Dedifferentiated amniotic fluid mesenchymal stem cell (primary cell): ENCODE data around the gene TRAPPC12.
"Not testable (repeated sequence)": the region's sequence is repeated elsewhere in the genome, so short reads cannot be mapped to it uniquely, and the experiment has no call there.

Source experiments
- DNase-seq: peaks from one replicate; pipeline ENCODE4 v3.0.0-alpha.2; 2016; ENCODE audit errors: extremely low spot score

TRAPPC12 gene

GRCh38 chr2:3369340-3370181 is 9.9 kb upstream of the TRAPPC12 start:
- DNase-seq = not testable (repeated sequence)

GRCh38 chr2:3376821-3377220 is 2.7 kb upstream of the TRAPPC12 start:
- DNase-seq = no peak

GRCh38 chr2:3377279-3377611 is 2.2 kb upstream of the TRAPPC12 start:
- DNase-seq = peak; percentile 21

- peak; percentile 98 for DNase-seq
Measured at GRCh38 chr2:3377612-3378432, 1.7 kb upstream of the TRAPPC12 start, which contains the start of gene EIPR1. EIPR1 (minus strand) TSS chr2:3377818; CDS start chr2:3377689, 129 bp downstream.

- DNase-seq = no peak
Measured at GRCh38 chr2:3379339-3379646, 201 bp upstream of the TRAPPC12 start.

GRCh38 chr2:3386448-3386958 is 7.0 kb downstream of the TRAPPC12 start:
- DNase-seq = no peak

- no peak for DNase-seq
Measured at GRCh38 chr2:3387011-3387410, 7.5 kb downstream of the TRAPPC12 start.

- no peak for DNase-seq
Measured at GRCh38 chr2:3387644-3388411, 8.3 kb downstream of the TRAPPC12 start.

- DNase-seq = no peak
Measured at GRCh38 chr2:3388412-3388738, 8.9 kb downstream of the TRAPPC12 start.

GRCh38 chr2:3389193-3389592 is 9.7 kb downstream of the TRAPPC12 start:
- DNase-seq = no peak

GRCh38 chr2:3390041-3390440 is 10.5 kb downstream of the TRAPPC12 start:
- no peak for DNase-seq

GRCh38 chr2:3392216-3392615 is 12.7 kb downstream of the TRAPPC12 start:
- no peak for DNase-seq

- no peak for DNase-seq
Measured at GRCh38 chr2:3396920-3397559, 17.5 kb downstream of the TRAPPC12 start.

GRCh38 chr2:3398857-3399256 is 19.4 kb downstream of the TRAPPC12 start:
- no peak for DNase-seq

GRCh38 chr2:3399381-3399780 is 19.9 kb downstream of the TRAPPC12 start:
- DNase-seq = no peak

GRCh38 chr2:3399829-3400228 is 20.3 kb downstream of the TRAPPC12 start:
- DNase-seq = no peak

GRCh38 chr2:3403587-3404334 is 24.3 kb downstream of the TRAPPC12 start:
- DNase-seq = no peak

- no peak for DNase-seq
Measured at GRCh38 chr2:3404349-3404894, 24.9 kb downstream of the TRAPPC12 start.

- no peak for DNase-seq
Measured at GRCh38 chr2:3405307-3405706, 25.8 kb downstream of the TRAPPC12 start.

- no peak for DNase-seq
Measured at GRCh38 chr2:3405876-3406275, 26.4 kb downstream of the TRAPPC12 start.

- no peak for DNase-seq
Measured at GRCh38 chr2:3406501-3406900, 27.0 kb downstream of the TRAPPC12 start.
